NCI-H1436 (cell line): ENCODE data around the gene PAAF1.

Source experiments
- DNase-seq: peaks from one replicate; lab custom pipeline; 2025; lab: John Stamatoyannopoulos, UW

The PAAF1 gene

GRCh38 chr11:73972620-73973449 is 96.0 kb downstream of the PAAF1 start:
- DNase-seq, result no peak

DNA sequence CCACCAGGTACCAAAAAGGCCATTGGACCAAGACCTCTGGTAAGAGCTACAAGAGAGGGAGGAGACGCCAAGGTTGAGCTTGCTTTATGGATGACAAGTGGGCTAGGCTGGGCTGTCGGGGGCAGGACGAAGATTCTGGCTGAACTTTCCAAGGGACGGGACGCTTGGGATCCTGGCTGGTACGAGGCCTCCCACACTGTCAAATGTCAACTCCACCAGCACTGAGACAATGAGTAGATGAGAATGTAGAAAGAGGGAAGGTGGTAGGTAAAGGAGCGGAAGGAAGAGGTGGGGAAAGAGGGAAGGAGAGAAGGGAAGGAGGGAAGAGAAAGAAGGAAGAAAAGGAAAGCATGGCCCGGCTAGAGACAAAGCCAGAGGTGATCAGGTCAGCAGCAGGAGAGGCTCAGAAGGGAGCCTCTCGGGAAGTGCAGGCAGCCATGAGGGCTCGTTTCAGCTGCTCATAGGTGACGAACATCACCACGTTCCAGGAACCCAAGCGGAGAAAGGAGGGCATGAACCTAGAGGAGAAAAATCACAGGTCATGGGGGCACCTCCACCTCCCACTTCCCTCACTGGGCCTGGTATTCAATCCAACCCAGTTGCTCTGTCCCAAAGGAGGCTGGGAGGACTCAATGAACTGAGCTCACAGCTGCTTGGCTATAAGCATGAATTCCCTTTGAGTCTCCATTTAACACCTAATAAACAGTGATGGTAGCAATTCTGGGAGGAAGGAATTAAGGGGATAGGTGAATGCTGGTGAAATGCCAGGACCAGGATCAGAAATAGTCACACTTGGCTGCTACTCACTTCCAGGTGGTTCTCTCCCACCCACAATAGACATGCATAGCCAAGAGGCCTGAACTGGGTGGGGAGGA is 98.0 kb downstream of the PAAF1 start:
- DNase-seq, result no peak

GRCh38 chr11:73975479-73975757 is 98.6 kb downstream of the PAAF1 start:
- DNase-seq, result no peak

GRCh38 chr11:73976451-73977151 is 99.8 kb downstream of the PAAF1 start:
- DNase-seq, result no peak

DNA sequence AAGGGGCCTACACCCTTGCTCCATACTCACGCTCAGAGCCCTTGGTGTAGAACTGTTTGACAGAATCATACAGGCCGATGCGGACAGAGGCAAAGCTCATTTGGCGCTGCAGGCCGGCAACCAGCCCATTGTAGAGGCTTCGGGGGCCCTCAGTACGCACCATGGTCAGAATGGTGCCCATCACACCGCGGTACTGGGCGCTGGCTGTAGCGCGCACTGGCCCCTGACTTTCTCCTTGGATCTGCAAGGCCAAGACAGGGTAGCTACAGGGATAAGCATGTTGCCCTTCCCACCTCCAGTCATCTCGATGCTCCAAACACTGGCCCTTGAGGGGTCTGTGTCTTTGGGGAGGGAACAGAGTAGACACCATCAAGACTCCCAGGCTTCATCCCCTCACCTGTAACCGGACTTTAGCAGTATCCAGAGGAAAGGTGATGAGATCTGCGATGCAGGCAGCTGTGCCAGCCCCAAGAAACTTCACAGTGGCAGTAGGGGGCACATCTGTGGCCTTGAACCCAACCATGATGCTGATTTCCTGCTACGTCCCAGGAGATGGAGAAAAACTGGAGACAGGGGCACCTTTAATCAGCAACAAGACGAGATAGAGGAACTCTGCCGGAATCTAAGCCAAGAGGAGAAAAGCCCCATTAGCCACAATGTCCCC is 101.2 kb downstream of the PAAF1 start:
- DNase-seq, result no peak

DNA sequence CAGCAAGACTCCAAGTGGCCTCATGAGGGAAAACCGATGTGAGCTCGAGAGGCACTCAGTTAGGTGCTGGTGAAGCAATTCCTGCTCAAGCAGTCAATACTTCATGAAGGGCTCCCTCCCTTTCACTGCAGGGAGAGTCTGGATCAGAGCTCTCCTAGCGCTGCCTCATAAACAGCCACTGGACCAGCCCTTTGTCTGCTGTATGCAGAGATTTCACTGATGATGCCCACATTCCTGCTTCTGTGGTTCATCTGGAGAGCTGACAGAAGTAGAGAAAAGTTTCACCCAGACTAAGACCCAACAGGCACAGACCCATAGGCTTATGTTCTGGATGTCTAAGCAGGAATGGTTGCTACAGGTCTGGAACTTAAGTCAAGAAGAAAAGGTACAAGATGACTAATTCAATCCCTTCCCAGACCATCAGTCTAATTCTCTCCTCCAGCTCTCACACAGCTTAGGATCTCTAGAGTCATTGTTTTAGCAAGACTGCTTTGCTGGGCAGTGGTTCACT is 101.8 kb downstream of the PAAF1 start:
- DNase-seq, result no peak

DNA sequence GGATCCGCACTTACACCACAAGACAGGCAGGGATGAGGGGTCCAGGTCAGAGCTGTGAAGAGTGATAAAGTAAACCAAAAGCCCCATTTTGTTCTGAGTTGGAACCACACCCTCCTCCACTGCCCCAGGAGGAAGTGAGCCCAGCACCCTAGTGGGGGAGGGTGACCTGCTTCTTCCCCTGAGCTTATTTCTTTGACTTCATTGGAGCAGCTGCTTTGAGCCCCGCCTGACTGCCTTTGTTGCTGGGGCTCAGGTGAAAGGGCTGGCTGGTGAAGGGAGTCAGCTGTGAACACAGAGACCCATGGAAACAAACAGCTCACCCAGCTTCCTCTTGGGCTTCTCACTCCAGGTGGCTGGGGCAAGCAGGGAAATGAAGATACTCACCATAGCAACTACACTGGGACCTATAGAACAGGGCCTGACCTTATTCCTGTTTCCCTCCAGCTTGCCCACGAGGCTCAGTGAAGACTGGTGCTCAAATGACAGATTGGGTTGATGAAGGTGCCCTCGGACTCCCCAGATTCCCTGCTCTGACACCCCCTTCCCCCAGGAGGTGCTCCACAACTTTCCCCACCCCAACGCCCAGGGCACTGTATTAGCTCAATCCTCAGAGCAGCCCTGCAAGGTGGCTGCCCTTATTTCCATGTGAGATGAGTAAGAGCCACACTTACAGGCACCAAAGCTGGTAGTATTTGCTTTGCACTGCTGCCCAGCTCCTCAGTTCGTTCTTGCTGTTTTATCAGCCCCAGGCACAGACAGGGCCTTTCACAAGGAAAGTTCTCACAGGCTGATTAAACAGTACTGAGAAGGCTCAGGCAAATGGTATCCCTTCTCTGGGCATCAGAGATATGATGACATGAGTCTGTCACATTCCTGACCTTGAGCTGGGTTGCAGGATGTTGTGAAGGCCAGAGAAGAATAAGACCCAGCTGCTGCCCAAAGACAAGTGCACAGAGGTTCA is 103.5 kb downstream of the PAAF1 start:
- DNase-seq, result peak; percentile 35
